GM23338 (cell line): Measurements from ENCODE around the gene MDM4. TPM values are rescaled to one million over a fixed set of nuclear protein-coding genes. Genes with fewer than 3 reads are reported as not detected.
A peak's percentile ranks its signal among the peaks of the same experiment; 100 is the strongest.
"Not testable (repeated sequence)": the region's sequence is repeated elsewhere in the genome, so short reads cannot be mapped to it uniquely, and the experiment has no call there.

ENCODE experiments used
- ATAC-seq: fragments of 200-7000 bp; cut with Tn5 transposase; 3 replicates; pipeline ENCODE4 v1.9.1; 2020
- DNase-seq: peaks from one replicate; pipeline ENCODE4 v3.0.0-alpha.2; 2015; ENCODE audit warnings: low spot score
- H2AFZ ChIP-seq: fragments of 200-600 bp; sonication (generic); 2 replicates; pipeline ENCODE4 v1.8.0; 2016; ENCODE audit warnings: antibody characterized with exemption, mild to moderate bottlenecking, moderate library complexity
- H3F3A ChIP-seq: fragments of 200-600 bp; sonication (generic); replicated peaks from 2 replicates; pipeline ENCODE4 v1.8.0; 2017; ENCODE audit warnings: antibody characterized with exemption, mixed run types, low read depth
- H3K27ac ChIP-seq: fragments of 200-600 bp; sonication (generic); 2 replicates; pipeline ENCODE4 v1.6.1; 2016; ENCODE audit warnings: low read depth
- H3K27me3 ChIP-seq: fragments of 200-600 bp; sonication (generic); 2 replicates; pipeline ENCODE4 v1.8.0; 2016; ENCODE audit warnings: mild to moderate bottlenecking, mixed run types, moderate library complexity; ENCODE audit not compliant: insufficient read depth
- H3K36me3 ChIP-seq: fragments of 200-600 bp; sonication (generic); 2 replicates; pipeline ENCODE4 v1.8.0; 2016; ENCODE audit warnings: mild to moderate bottlenecking; ENCODE audit not compliant: insufficient read depth
- H3K4me1 ChIP-seq: fragments of 200-600 bp; sonication (generic); 2 replicates; pipeline ENCODE4 v1.8.0; 2016; ENCODE audit warnings: mild to moderate bottlenecking, moderate library complexity; ENCODE audit not compliant: insufficient read depth
- H3K4me2 ChIP-seq: fragments of 200-600 bp; sonication (generic); 2 replicates; pipeline ENCODE4 v1.7.1; 2017; ENCODE audit warnings: mixed run types
- H3K4me3 ChIP-seq: fragments of 200-600 bp; sonication (generic); 2 replicates; pipeline ENCODE4 v1.6.1; 2016; ENCODE audit warnings: mixed run types
- H3K79me2 ChIP-seq: fragments of 200-600 bp; sonication (generic); replicated peaks from 2 replicates; pipeline ENCODE4 v1.8.0; 2017; ENCODE audit warnings: mild to moderate bottlenecking; ENCODE audit not compliant: insufficient read depth
- H3K9me2 ChIP-seq: fragments of 200-600 bp; sonication (generic); 2 replicates; pipeline ENCODE4 v1.8.0; 2017; ENCODE audit not compliant: insufficient read depth
- H4K20me1 ChIP-seq: fragments of 200-600 bp; sonication (generic); replicated peaks from 2 replicates; pipeline ENCODE4 v1.8.0; 2017; ENCODE audit warnings: mild to moderate bottlenecking; ENCODE audit not compliant: insufficient read depth
- H3K27ac Mint-ChIP-seq: 2 replicates; pipeline ENCODE4 v1.8.0; 2020; ENCODE audit warnings: inconsistent platforms, mild to moderate bottlenecking, moderate library complexity, mixed read lengths
- H3K27me3 Mint-ChIP-seq: 3 replicates; pipeline ENCODE4 v1.8.0; 2022; ENCODE audit warnings: low read depth, mild to moderate bottlenecking, moderate library complexity, mixed read lengths, inconsistent platforms; ENCODE audit not compliant: insufficient read depth, poor library complexity
- H3K36me3 Mint-ChIP-seq: 3 replicates; pipeline ENCODE4 v1.8.0; 2021; ENCODE audit warnings: low read depth, mild to moderate bottlenecking, inconsistent platforms, moderate library complexity, mixed read lengths
- H3K4me1 Mint-ChIP-seq: 3 replicates; pipeline ENCODE4 v1.8.0; 2020; ENCODE audit warnings: mild to moderate bottlenecking, inconsistent platforms, mixed read lengths
- H3K4me3 Mint-ChIP-seq: 3 replicates; pipeline ENCODE4 v1.8.0; 2021; ENCODE audit warnings: moderate library complexity, mild to moderate bottlenecking, inconsistent platforms, mixed read lengths
- H3K9me3 Mint-ChIP-seq: 3 replicates; pipeline ENCODE4 v1.8.0; 2020; ENCODE audit warnings: moderate library complexity, mild to moderate bottlenecking, inconsistent platforms, mixed read lengths
- CREB1 ChIP-seq: fragments of 250-450 bp; sonication (Bioruptor Pico); IDR thresholded peaks from 2 replicates; pipeline ENCODE4 v1.5.0; 2020; ENCODE audit warnings: low read depth, mild to moderate bottlenecking, moderate library complexity
- CTCF ChIP-seq, 2 experiments: fragments of 200-600 bp in 1 of 2; sonication (generic) in 1 of 2; conservative IDR thresholded peaks; 2 replicates each; pipeline versions ENCODE4 v1.5.1 to v1.6.1; 2016 to 2017; ENCODE audit warnings: antibody characterized with exemption in 2 of 2, low read depth in 2 of 2, mild to moderate bottlenecking in 2 of 2, moderate library complexity in 1 of 2
- NANOG ChIP-seq: IDR thresholded peaks from 2 replicates; pipeline ENCODE4 v1.6.1; 2016; ENCODE audit warnings: antibody characterized with exemption, borderline replicate concordance
- REST ChIP-seq: IDR thresholded peaks from one replicate; pipeline ENCODE4 v1.6.1; 2018; ENCODE audit warnings: antibody characterized with exemption; ENCODE audit not compliant: unreplicated experiment
- ZNF114 ChIP-seq: fragments of 250-450 bp; sonication (Bioruptor Pico); IDR thresholded peaks from 2 replicates; pipeline ENCODE4 v1.5.0; 2020; ENCODE audit warnings: mild to moderate bottlenecking, moderate library complexity
- ZNF331 ChIP-seq: fragments of 250-450 bp; sonication (Bioruptor Pico); IDR thresholded peaks from 2 replicates; pipeline ENCODE4 v1.5.0; 2020; ENCODE audit warnings: low read depth, mild to moderate bottlenecking, moderate library complexity
- polyA plus RNA-seq: library from polyadenylated mRNA; unstranded; fragments of >200 nt; fragmentation: Nextera tagmentation; extraction: Ambion mirVana; gene quantifications from 2 replicates; pipeline ENCODE4 v1.2.1, GENCODE V29; 2016
- total RNA-seq: library from RNA; depleted of rRNA; stranded (reverse); fragments of >200 nt; shearing (Covaris generic); gene quantifications from 2 replicates; pipeline ENCODE4 v1.2.3, GENCODE V29; 2014

The MDM4 gene
- total and polyA plus RNA-seq, 2 experiments from 2014 or later = 24.8 to 56.1 TPM

GRCh38 chr1:204521941-204522521 is 5.8 kb downstream of the MDM4 start:
- DNase-seq, H3K9me2 ChIP-seq, H3K4me3 ChIP-seq, H3K4me3 Mint-ChIP-seq, H3K27ac Mint-ChIP-seq, H3K4me2 ChIP-seq, H3K4me1 ChIP-seq, H3K27ac ChIP-seq, H2AFZ ChIP-seq, H3F3A ChIP-seq, H3K27me3 ChIP-seq, H3K4me1 Mint-ChIP-seq, ATAC-seq: not testable (repeated sequence)
- H3K79me2 ChIP-seq = peaks cover 76% of the 10 kb centered on the region
- peaks cover 18% of the 10 kb centered on the region for H3K27me3 Mint-ChIP-seq
- peaks cover 76% of the 10 kb centered on the region for H3K36me3 Mint-ChIP-seq
- peaks cover 11% of the 10 kb centered on the region for H3K36me3 ChIP-seq
- H4K20me1 ChIP-seq = peaks cover 22% of the 10 kb centered on the region
- H3K9me3 Mint-ChIP-seq = peaks cover 23% of the 10 kb centered on the region

GRCh38 chr1:204523605-204524215 is 7.5 kb downstream of the MDM4 start:
- H3K36me3 ChIP-seq = peaks cover 17% of the 10 kb centered on the region
- no peaks in the 10 kb centered on the region for H3K4me1 ChIP-seq
- DNase-seq (no peak), ATAC-seq (no peak)
- H3K4me1 Mint-ChIP-seq = peaks cover 5% of the 10 kb centered on the region; the same call in 2 of the 3 replicates
- H3K9me2 ChIP-seq = no peaks in the 10 kb centered on the region
- H2AFZ ChIP-seq = no peak overlapping the region
- H3K27ac Mint-ChIP-seq = 0 out of 2 replicates have a peak overlapping the region, but pooled peaks have one; percentile 18
- 0 out of 2 replicates have a peak, but pooled peaks cover 3% of the 10 kb centered on the region for H3F3A ChIP-seq
- no peak overlapping the region for H3K4me3 Mint-ChIP-seq
- peaks cover 82% of the 10 kb centered on the region for H3K36me3 Mint-ChIP-seq
- no peak overlapping the region for H3K4me2 ChIP-seq
- no peak overlapping the region for H3K4me3 ChIP-seq
- peaks cover 59% of the 10 kb centered on the region for H3K79me2 ChIP-seq
- H4K20me1 ChIP-seq = peaks cover 18% of the 10 kb centered on the region
- H3K27me3 ChIP-seq = no peaks in the 10 kb centered on the region
- TF ChIP-seq NANOG = no peak
- H3K9me3 Mint-ChIP-seq = peaks cover 23% of the 10 kb centered on the region
- H3K27ac ChIP-seq = no peak overlapping the region
- peaks cover 16% of the 10 kb centered on the region for H3K27me3 Mint-ChIP-seq

- Histone ChIP-seq H3F3A (no peaks in the 10 kb centered on the region), H3K4me2 (no peak overlapping the region), H3K4me1 (no peaks in the 10 kb centered on the region), H3K4me3 (no peak overlapping the region), H2AFZ (no peak overlapping the region), H3K36me3 (peaks cover 23% of the 10 kb centered on the region), H3K79me2 (peaks cover 46% of the 10 kb centered on the region), H3K27ac (no peak overlapping the region), H4K20me1 (peaks cover 16% of the 10 kb centered on the region), H3K9me2 (no peaks in the 10 kb centered on the region), H3K27me3 (no peaks in the 10 kb centered on the region)
- no peak for DNase-seq
- H3K4me1 Mint-ChIP-seq = peaks cover 5% of the 10 kb centered on the region; the same call in 2 of the 3 replicates
- peaks cover 9% of the 10 kb centered on the region for H3K27me3 Mint-ChIP-seq
- peaks cover 78% of the 10 kb centered on the region for H3K36me3 Mint-ChIP-seq
- TF ChIP-seq CREB1 (CRISPR knock-in tag) = no peak
- H3K4me3 Mint-ChIP-seq = no peak overlapping the region
- H3K27ac Mint-ChIP-seq = peak overlapping the region; percentile 69
- ATAC-seq = no peak
- peaks cover 23% of the 10 kb centered on the region for H3K9me3 Mint-ChIP-seq
Observed at GRCh38 chr1:204524986-204525385, 8.8 kb downstream of the MDM4 start.

GRCh38 chr1:204528241-204528640 is 12.0 kb downstream of the MDM4 start:
- H3K79me2 ChIP-seq = peaks cover 13% of the 10 kb centered on the region
- H4K20me1 ChIP-seq = peaks cover 6% of the 10 kb centered on the region
- H3K27me3 ChIP-seq = no peaks in the 10 kb centered on the region
- no peak for ATAC-seq
- H3F3A ChIP-seq = no peaks in the 10 kb centered on the region; the same call in 1 of the 2 replicates
- no peak for DNase-seq
- H3K27ac ChIP-seq = no peak overlapping the region
- no peak overlapping the region for H3K4me3 Mint-ChIP-seq
- H3K9me3 Mint-ChIP-seq = peaks cover 9% of the 10 kb centered on the region
- H3K36me3 Mint-ChIP-seq = peaks cover 77% of the 10 kb centered on the region
- H3K27ac Mint-ChIP-seq = no peak overlapping the region
- no peaks in the 10 kb centered on the region for H3K4me1 ChIP-seq
- H3K9me2 ChIP-seq = no peaks in the 10 kb centered on the region
- peaks cover 55% of the 10 kb centered on the region for H3K36me3 ChIP-seq
- H3K4me1 Mint-ChIP-seq = peaks cover 5% of the 10 kb centered on the region; the same call in 2 of the 3 replicates
- H2AFZ ChIP-seq = no peak overlapping the region
- H3K27me3 Mint-ChIP-seq = peaks cover 3% of the 10 kb centered on the region
- H3K4me2 ChIP-seq = no peak overlapping the region
- no peak overlapping the region for H3K4me3 ChIP-seq
- TF ChIP-seq ZNF114 (CRISPR knock-in tag) = no peak
- TF ChIP-seq CREB1 (CRISPR knock-in tag) = no peak
- no peak for TF ChIP-seq CTCF (conservative IDR thresholded peaks at IDR 0.05; ENCODE audit: low read depth in 2 of 2)
- no peak for TF ChIP-seq ZNF331 (CRISPR knock-in tag)
- no peak for TF ChIP-seq REST
